Panc1 (cell line): ENCODE results near the gene PTGES3.

Source experiments
- CTCF ChIP-seq: fragments of 450-650 bp; IDR thresholded peaks from 2 replicates; pipeline ENCODE4 v1.5.1; 2017; ENCODE audit warnings: mild to moderate bottlenecking
- POLR2AphosphoS5 ChIP-seq: IDR thresholded peaks from 2 replicates; pipeline ENCODE4 v1.6.1; 2012; ENCODE audit warnings: mild to moderate bottlenecking, low read depth, low read length, moderate library complexity
- REST ChIP-seq, 2 experiments: IDR thresholded peaks; 2 replicates each; pipeline ENCODE4 v1.6.1; 2011 to 2012; ENCODE audit warnings: low read depth in 2 of 2, control low read depth in 1 of 2, low read length in 1 of 2, mild to moderate bottlenecking in 1 of 2, moderate library complexity in 1 of 2; ENCODE audit not compliant: insufficient read depth in 1 of 2

- no peak for TF ChIP-seq CTCF
- no peak for TF ChIP-seq REST (IDR thresholded peaks at IDR 0.05; ENCODE audit: insufficient read depth in 1 of 2, low read depth in 2 of 2, low read length in 1 of 2)
- peak; percentile 29; the same call in 1 of the 2 replicates for TF ChIP-seq POLR2AphosphoS5
Observed at GRCh38 chr12:56630180-56630632, 57.9 kb downstream of the PTGES3 start, which contains the start of gene BAZ2A.
